K562 (cell line): ENCODE measurements around the gene DYNLT4. TPM values are rescaled to one million over a fixed set of nuclear protein-coding genes. Genes with fewer than 3 reads are reported as not detected.

Experiments used
- BACH1 ChIP-seq: fragments of 200-800 bp; sonication (Bioruptor generic); IDR thresholded peaks from 2 replicates; pipeline ENCODE4 v1.6.1; 2016; ENCODE audit warnings: missing genetic modification characterization, missing compliant biosample characterization
- DACH1 ChIP-seq: fragments of 450-650 bp; IDR thresholded peaks from 2 replicates; pipeline ENCODE4 v1.6.1; 2018; ENCODE audit not compliant: partially characterized antibody
- DDX20 ChIP-seq: fragments of 450-650 bp; IDR thresholded peaks from 2 replicates; pipeline ENCODE4 v1.6.1; 2016; ENCODE audit warnings: missing genetic modification characterization, low read depth, mild to moderate bottlenecking, missing compliant biosample characterization, moderate library complexity
- HDAC6 ChIP-seq: IDR thresholded peaks from 2 replicates; pipeline ENCODE4 v1.6.1; 2012; ENCODE audit warnings: low read depth, mild to moderate bottlenecking, control low read depth, inconsistent platforms, low read length, moderate library complexity
- JUNB ChIP-seq: fragments of 450-650 bp; formaldehyde crosslinking; conservative IDR thresholded peaks from 2 replicates; pipeline ENCODE4 v1.4.0; 2020; ENCODE audit warnings: mild to moderate bottlenecking
- KAT2B ChIP-seq: IDR thresholded peaks from one replicate; pipeline ENCODE4 v1.6.1; 2012; ENCODE audit warnings: low read depth, mild to moderate bottlenecking, control low read depth, inconsistent platforms, low read length, moderate library complexity
- MBD2 ChIP-seq: sonication (generic); IDR thresholded peaks from 2 replicates; pipeline ENCODE4 v1.6.1; 2016; ENCODE audit warnings: low read depth, borderline replicate concordance
- MEF2A ChIP-seq: IDR thresholded peaks from 2 replicates; pipeline ENCODE4 v1.6.1; 2011; ENCODE audit warnings: low read depth, mild to moderate bottlenecking, low read length, moderate library complexity; ENCODE audit not compliant: control insufficient read depth
- MTA3 ChIP-seq: fragments of 450-650 bp; formaldehyde crosslinking; IDR thresholded peaks from 2 replicates; pipeline ENCODE4 v1.6.1; 2017; ENCODE audit warnings: mild to moderate bottlenecking, borderline replicate concordance
- NCOR1 ChIP-seq: fragments of 450-650 bp; IDR thresholded peaks from 2 replicates; pipeline ENCODE4 v1.6.1; 2016; ENCODE audit warnings: mild to moderate bottlenecking, moderate library complexity
- PTBP1 ChIP-seq: fragments of 200-400 bp; formaldehyde crosslinking; IDR thresholded peaks from 2 replicates; pipeline ENCODE4 v1.6.1; 2017; ENCODE audit warnings: low read depth, low read length
- TAF7 ChIP-seq: fragments of 450-650 bp; IDR thresholded peaks from 2 replicates; pipeline ENCODE4 v1.6.1; 2016; ENCODE audit warnings: missing genetic modification characterization, missing compliant biosample characterization
- TAF9B ChIP-seq: fragments of 450-650 bp; IDR thresholded peaks from 2 replicates; pipeline ENCODE4 v1.6.1; 2018; ENCODE audit warnings: mild to moderate bottlenecking; ENCODE audit not compliant: partially characterized antibody
- ZEB2 ChIP-seq: fragments of 450-650 bp; IDR thresholded peaks from 2 replicates; pipeline ENCODE4 v1.6.1; 2016
- ZNF124 ChIP-seq: sonication (generic); formaldehyde crosslinking; IDR thresholded peaks from 2 replicates; pipeline ENCODE4 v1.8.1; 2022; ENCODE audit warnings: missing genetic modification reagents
- polyA plus RNA-seq, 8 experiments: library from polyadenylated mRNA; depleted of rRNA in 4 of 8; stranded (reverse) in 5 of 8; unstranded in 3 of 8; fragments of >200 nt; fragmentation: Nextera tagmentation in 2 of 8; fragmentation: Illumina TruSeq in 1 of 8; extraction: Ambion mirVana in 2 of 8; extraction: Trizol in 1 of 8; gene quantifications; 2 replicates each; pipeline versions ENCODE4 v1.2.1 to v1.2.3, GENCODE V29; 2011 to 2014; ENCODE audit warnings: inconsistent platforms in 1 of 8, missing spikeins in 1 of 8
- total RNA-seq, 7 experiments: library from RNA; depleted of rRNA in 6 of 7; stranded (reverse); fragments of >200 nt in 6 of 7; fragmentation: Illumina TruSeq in 2 of 7; extraction: Trizol in 2 of 7; gene quantifications; 2 replicates each; pipeline versions ENCODE4 v1.2.1 to v1.2.3, GENCODE V29; 2011 to 2021; ENCODE audit warnings: low replicate concordance in 1 of 7
- TF ChIP-seq, protein P1 (sequence below): fragments of 250-450 bp; sonication (Bioruptor Pico); IDR thresholded peaks from 2 replicates; pipeline ENCODE4 v1.5.0; 2021
- TF ChIP-seq, protein P2 (sequence below): fragments of 250-450 bp; sonication (Bioruptor Pico); IDR thresholded peaks from 2 replicates; pipeline ENCODE4 v1.5.0; 2020; ENCODE audit warnings: mild to moderate bottlenecking
- TF ChIP-seq, protein P3 (sequence below): IDR thresholded peaks from 2 replicates; pipeline ENCODE4 v1.6.1; 2014; ENCODE audit warnings: antibody characterized with exemption
- TF ChIP-seq, protein P4 (sequence below): sonication (generic); formaldehyde crosslinking; IDR thresholded peaks from 2 replicates; pipeline ENCODE4 v1.9.0; 2022; ENCODE audit warnings: mild to moderate bottlenecking, missing genetic modification reagents
- TF ChIP-seq, protein P5 (sequence below): sonication (generic); formaldehyde crosslinking; IDR thresholded peaks from 2 replicates; pipeline ENCODE4 v1.9.0; 2022; ENCODE audit warnings: mild to moderate bottlenecking, missing genetic modification reagents
- TF ChIP-seq, protein P6 (sequence below): sonication (generic); formaldehyde crosslinking; IDR thresholded peaks from 2 replicates; pipeline ENCODE4 v1.8.0; 2022; ENCODE audit warnings: missing genetic modification reagents, mild to moderate bottlenecking, moderate library complexity, borderline replicate concordance
- TF ChIP-seq, protein P7 (sequence below): sonication (generic); formaldehyde crosslinking; IDR thresholded peaks from 2 replicates; pipeline ENCODE4 v1.8.1; 2023; ENCODE audit warnings: mild to moderate bottlenecking, missing genetic modification reagents

DYNLT4 gene
- total and polyA plus RNA-seq, 9 of the 15 experiments (the other 6 are each of a cell fraction or from before 2014, with no cell fraction given): 0.29 to 0.73 TPM; not detected in 7

DNA sequence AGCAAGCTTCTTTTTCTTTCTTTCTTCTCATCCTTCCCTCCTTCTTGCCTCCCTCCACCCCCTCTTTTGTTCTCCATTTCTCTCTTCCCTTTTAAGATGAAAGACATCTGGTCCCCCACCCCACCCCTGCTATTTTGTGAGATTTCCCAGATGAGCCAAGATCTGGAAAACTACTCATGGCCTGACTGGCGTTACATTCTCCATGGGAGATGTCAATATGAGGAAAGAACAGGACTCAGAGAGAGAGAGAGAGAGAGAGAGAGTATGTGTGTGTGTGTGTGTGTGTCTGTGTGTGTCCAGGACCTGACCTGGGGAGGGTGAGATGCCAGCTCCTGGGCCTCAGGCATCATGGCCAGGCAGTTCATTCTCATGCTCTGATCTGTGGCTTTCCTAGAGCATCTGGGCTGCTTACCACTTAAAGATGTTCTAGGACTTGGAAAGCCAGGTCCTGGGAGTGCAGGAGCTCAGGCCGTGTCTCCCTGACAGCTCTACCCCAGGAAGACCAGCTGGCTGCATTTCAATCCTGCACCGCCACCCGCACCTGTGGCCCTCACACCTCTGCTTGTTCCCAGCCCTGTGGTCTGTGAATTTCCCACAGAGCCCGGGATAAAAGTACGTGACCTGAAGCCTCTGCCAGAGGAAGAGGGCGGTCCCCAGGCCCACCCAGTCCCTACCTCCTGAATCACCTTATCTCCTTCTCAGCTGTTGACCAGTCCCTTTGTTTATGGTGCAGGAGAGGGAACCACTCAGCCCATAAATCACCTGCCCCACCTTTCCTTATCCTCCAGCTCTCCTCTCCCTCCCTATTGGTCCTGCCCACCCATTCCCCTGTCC, 16.0 kb downstream of the DYNLT4 start (continued):
- TF ChIP-seq, protein P1, sequence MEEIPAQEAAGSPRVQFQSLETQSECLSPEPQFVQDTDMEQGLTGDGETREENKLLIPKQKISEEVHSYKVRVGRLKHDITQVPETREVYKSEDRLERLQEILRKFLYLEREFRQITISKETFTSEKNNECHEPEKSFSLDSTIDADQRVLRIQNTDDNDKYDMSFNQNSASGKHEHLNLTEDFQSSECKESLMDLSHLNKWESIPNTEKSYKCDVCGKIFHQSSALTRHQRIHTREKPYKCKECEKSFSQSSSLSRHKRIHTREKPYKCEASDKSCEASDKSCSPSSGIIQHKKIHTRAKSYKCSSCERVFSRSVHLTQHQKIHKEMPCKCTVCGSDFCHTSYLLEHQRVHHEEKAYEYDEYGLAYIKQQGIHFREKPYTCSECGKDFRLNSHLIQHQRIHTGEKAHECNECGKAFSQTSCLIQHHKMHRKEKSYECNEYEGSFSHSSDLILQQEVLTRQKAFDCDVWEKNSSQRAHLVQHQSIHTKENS (CRISPR knock-in tag): no peak
- TF ChIP-seq, protein P2, sequence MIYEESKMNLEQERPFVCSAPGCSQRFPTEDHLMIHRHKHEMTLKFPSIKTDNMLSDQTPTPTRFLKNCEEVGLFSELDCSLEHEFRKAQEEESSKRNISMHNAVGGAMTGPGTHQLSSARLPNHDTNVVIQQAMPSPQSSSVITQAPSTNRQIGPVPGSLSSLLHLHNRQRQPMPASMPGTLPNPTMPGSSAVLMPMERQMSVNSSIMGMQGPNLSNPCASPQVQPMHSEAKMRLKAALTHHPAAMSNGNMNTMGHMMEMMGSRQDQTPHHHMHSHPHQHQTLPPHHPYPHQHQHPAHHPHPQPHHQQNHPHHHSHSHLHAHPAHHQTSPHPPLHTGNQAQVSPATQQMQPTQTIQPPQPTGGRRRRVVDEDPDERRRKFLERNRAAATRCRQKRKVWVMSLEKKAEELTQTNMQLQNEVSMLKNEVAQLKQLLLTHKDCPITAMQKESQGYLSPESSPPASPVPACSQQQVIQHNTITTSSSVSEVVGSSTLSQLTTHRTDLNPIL (CRISPR knock-in tag): no peak
- TF ChIP-seq DACH1 (peak; percentile 86), TAF7 (tag) (no peak), BACH1 (no peak), KAT2B (no peak), NCOR1 (no peak), ZNF124 (CRISPR knock-in tag) (no peak), MEF2A (no peak), ZEB2 (peak; percentile 87), DDX20 (no peak), TAF9B (no peak), MTA3 (no peak), HDAC6 (no peak), MBD2 (no peak), JUNB (CRISPR knock-in tag) (no peak), PTBP1 (no peak)
- TF ChIP-seq, protein P3, sequence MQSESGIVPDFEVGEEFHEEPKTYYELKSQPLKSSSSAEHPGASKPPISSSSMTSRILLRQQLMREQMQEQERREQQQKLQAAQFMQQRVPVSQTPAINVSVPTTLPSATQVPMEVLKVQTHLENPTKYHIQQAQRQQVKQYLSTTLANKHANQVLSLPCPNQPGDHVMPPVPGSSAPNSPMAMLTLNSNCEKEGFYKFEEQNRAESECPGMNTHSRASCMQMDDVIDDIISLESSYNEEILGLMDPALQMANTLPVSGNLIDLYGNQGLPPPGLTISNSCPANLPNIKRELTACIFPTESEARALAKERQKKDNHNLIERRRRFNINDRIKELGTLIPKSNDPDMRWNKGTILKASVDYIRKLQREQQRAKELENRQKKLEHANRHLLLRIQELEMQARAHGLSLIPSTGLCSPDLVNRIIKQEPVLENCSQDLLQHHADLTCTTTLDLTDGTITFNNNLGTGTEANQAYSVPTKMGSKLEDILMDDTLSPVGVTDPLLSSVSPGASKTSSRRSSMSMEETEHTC: no peak
- TF ChIP-seq, protein P4, sequence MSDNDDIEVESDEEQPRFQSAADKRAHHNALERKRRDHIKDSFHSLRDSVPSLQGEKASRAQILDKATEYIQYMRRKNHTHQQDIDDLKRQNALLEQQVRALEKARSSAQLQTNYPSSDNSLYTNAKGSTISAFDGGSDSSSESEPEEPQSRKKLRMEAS (CRISPR knock-in tag): no peak
- TF ChIP-seq, protein P5, sequence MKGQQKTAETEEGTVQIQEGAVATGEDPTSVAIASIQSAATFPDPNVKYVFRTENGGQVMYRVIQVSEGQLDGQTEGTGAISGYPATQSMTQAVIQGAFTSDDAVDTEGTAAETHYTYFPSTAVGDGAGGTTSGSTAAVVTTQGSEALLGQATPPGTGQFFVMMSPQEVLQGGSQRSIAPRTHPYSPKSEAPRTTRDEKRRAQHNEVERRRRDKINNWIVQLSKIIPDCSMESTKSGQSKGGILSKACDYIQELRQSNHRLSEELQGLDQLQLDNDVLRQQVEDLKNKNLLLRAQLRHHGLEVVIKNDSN (CRISPR knock-in tag): no peak
- TF ChIP-seq, protein P6, sequence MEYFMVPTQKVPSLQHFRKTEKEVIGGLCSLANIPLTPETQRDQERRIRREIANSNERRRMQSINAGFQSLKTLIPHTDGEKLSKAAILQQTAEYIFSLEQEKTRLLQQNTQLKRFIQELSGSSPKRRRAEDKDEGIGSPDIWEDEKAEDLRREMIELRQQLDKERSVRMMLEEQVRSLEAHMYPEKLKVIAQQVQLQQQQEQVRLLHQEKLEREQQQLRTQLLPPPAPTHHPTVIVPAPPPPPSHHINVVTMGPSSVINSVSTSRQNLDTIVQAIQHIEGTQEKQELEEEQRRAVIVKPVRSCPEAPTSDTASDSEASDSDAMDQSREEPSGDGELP: peak; percentile 96
- TF ChIP-seq, protein P7, sequence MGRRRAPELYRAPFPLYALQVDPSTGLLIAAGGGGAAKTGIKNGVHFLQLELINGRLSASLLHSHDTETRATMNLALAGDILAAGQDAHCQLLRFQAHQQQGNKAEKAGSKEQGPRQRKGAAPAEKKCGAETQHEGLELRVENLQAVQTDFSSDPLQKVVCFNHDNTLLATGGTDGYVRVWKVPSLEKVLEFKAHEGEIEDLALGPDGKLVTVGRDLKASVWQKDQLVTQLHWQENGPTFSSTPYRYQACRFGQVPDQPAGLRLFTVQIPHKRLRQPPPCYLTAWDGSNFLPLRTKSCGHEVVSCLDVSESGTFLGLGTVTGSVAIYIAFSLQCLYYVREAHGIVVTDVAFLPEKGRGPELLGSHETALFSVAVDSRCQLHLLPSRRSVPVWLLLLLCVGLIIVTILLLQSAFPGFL (CRISPR knock-in tag): no peak
